HG03280 (cell line): ENCODE data around the gene SYNDIG1.

ENCODE experiments used
- ATAC-seq: cut with Tn5 transposase; IDR thresholded peaks from one replicate; pipeline ENCODE4 v1.9.1; 2021; ENCODE audit warnings: mild to moderate bottlenecking, moderate library complexity; ENCODE audit not compliant: unreplicated experiment

The SYNDIG1 gene

GRCh38 chr20:24582373-24583168, 113.1 kb downstream of the SYNDIG1 start:
- no peak for ATAC-seq

GRCh38 chr20:24583169-24583792, 113.9 kb downstream of the SYNDIG1 start:
- ATAC-seq = no peak

GRCh38 chr20:24584078-24584477, 114.6 kb downstream of the SYNDIG1 start:
- no peak for ATAC-seq

GRCh38 chr20:24584538-24585356, 115.3 kb downstream of the SYNDIG1 start:
- no peak for ATAC-seq

- no peak for ATAC-seq
Measured at GRCh38 chr20:24585796-24586522, 116.5 kb downstream of the SYNDIG1 start.

- ATAC-seq = no peak
Measured at GRCh38 chr20:24586523-24586840, 117.1 kb downstream of the SYNDIG1 start.

- no peak for ATAC-seq
Measured at GRCh38 chr20:24587384-24588046, 118.1 kb downstream of the SYNDIG1 start.

- no peak for ATAC-seq
Measured at GRCh38 chr20:24588047-24588635, 118.7 kb downstream of the SYNDIG1 start.

- ATAC-seq = no peak
Measured at GRCh38 chr20:24588725-24589340, 119.4 kb downstream of the SYNDIG1 start.

- ATAC-seq = no peak
Measured at GRCh38 chr20:24589381-24589780, 120.0 kb downstream of the SYNDIG1 start.

- no peak for ATAC-seq
Measured at GRCh38 chr20:24589815-24590177, 120.4 kb downstream of the SYNDIG1 start.

GRCh38 chr20:24590178-24590982, 121.0 kb downstream of the SYNDIG1 start:
- no peak for ATAC-seq

GRCh38 chr20:24597051-24597450, 127.6 kb downstream of the SYNDIG1 start:
- ATAC-seq = no peak

- no peak for ATAC-seq
Measured at GRCh38 chr20:24598346-24598745, 128.9 kb downstream of the SYNDIG1 start.

- ATAC-seq = no peak
Measured at GRCh38 chr20:24598996-24599395, 129.6 kb downstream of the SYNDIG1 start.

GRCh38 chr20:24600012-24600411, 130.6 kb downstream of the SYNDIG1 start:
- no peak for ATAC-seq

- ATAC-seq = no peak
Measured at GRCh38 chr20:24603454-24603853, 134.0 kb downstream of the SYNDIG1 start.

GRCh38 chr20:24604966-24605665, 135.7 kb downstream of the SYNDIG1 start:
- no peak for ATAC-seq
